ENCODE results near the gene OR10R2. TPM values are rescaled to one million over a fixed set of nuclear protein-coding genes. Genes with fewer than 3 reads are reported as not detected.
A peak's percentile ranks its signal among the peaks of the same experiment; 100 is the strongest.

Gene OR10R2
- total RNA-seq, 1 experiment from 2014 or later: not detected

- Histone ChIP-seq H3K27me3 (no peaks in the 10 kb centered on the region), H3K4me1 (no peaks in the 10 kb centered on the region), H3K27ac (no peak overlapping the region), H3K4me3 (no peak overlapping the region), H3K9me3 (replicated peaks) (no peaks in the 10 kb centered on the region), H3K36me3 (no peaks in the 10 kb centered on the region)
- peak; percentile 31 to 60 for DNase-seq
Measured at GRCh38 chr1:158506369-158506987, 34.5 kb downstream of the OR10R2 start.

GRCh38 chr1:158507511-158507910 is 35.5 kb downstream of the OR10R2 start:
- no peak for DNase-seq
- Histone ChIP-seq H3K27me3 (no peaks in the 10 kb centered on the region), H3K4me3 (no peak overlapping the region), H3K4me1 (no peaks in the 10 kb centered on the region), H3K9me3 (replicated peaks) (no peaks in the 10 kb centered on the region), H3K36me3 (no peaks in the 10 kb centered on the region), H3K27ac (no peak overlapping the region)

DNA sequence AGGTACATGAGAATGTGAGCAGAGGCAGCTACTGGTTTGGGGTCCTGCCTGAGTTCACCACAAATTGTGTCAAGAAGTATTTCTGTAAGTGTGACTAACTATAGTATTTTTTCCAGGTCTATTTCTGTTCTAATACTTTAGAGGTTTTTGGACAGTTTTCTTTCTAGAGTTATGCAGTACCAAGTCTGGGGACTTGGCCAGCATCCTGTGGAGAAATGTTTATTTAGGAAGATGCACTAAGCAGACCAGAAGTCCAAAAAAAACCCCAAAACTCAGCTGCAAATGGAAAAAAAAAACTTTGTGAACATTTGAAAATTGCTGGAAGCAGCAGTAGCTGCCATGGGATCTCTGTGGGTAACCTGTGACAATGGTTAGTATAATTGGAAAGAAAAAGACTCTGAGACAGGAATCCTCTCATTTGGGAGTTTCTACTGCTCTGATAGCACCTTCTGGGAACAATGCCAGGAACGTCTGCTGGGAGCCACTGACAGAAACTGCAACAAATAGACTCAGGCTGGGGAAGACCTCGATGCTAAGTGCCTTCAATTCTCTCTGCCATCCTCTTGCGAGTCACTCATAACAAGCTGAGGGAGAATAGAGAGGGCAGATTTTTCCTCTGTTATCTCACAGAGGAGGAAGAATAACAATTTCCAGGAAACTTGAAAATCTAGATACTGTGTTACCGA is 37.6 kb downstream of the OR10R2 start:
- Histone ChIP-seq H3K36me3 (no peaks in the 10 kb centered on the region), H3K27ac (no peak overlapping the region), H3K4me3 (no peak overlapping the region), H3K9me3 (replicated peaks) (no peaks in the 10 kb centered on the region), H3K4me1 (no peaks in the 10 kb centered on the region), H3K27me3 (no peaks in the 10 kb centered on the region)
- peak in 1 of 2 experiments; percentile 21 for DNase-seq

DNA sequence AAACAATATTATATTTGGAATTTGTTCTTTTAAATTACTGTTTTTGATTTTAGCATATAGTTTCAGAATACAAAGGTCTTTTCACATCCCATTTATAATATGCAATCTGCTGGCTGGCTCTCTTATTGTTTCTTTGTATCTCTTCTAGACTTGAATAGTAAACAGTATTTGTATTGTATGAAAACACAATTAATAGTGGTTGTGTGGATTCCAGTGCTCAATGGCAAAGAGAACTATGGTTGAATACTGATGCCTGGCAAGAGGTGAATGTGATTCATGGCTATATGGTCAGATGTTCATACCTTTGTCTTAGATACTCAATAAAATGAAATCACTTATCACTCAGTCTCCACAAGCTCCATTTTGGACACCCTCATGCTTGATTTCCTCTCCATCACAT is 44.9 kb downstream of the OR10R2 start:
- Histone ChIP-seq H3K4me3 (no peak overlapping the region), H3K36me3 (no peaks in the 10 kb centered on the region), H3K4me1 (no peaks in the 10 kb centered on the region), H3K27ac (no peak overlapping the region), H3K9me3 (replicated peaks) (no peaks in the 10 kb centered on the region), H3K27me3 (no peaks in the 10 kb centered on the region)
- no peak for DNase-seq

DNA sequence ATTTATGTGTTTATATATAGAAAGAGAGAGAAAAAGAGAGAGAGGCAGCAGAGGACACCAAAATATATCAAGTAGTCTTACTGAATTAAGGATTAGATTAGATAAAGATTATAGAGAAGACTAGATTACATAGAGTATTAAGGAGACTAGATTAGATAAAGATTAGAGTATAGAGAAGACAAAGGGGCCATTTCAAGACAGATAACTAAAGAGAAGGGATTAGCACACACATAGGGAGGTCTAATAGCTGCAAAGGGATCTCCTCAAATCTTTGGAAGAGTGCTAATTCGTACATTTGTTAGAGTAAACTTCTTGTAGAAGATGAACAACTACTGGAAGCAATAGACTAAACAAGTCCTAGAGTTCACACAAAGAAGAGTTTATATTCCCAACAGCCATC is 48.0 kb downstream of the OR10R2 start:
- no peaks in the 10 kb centered on the region for H3K36me3 ChIP-seq
- no peak for DNase-seq
- no peaks in the 10 kb centered on the region for H3K9me3 ChIP-seq (replicated peaks)
- no peaks in the 10 kb centered on the region for H3K4me1 ChIP-seq
- H3K27ac ChIP-seq: no peak overlapping the region
- H3K27me3 ChIP-seq: no peaks in the 10 kb centered on the region
- H3K4me3 ChIP-seq: no peak overlapping the region

- no peaks in the 10 kb centered on the region for H3K9me3 ChIP-seq (replicated peaks)
Measured at GRCh38 chr1:158520955-158521665, 49.1 kb downstream of the OR10R2 start.

GRCh38 chr1:158521666-158522058 is 49.6 kb downstream of the OR10R2 start:
- DNase-seq: no peak
- Histone ChIP-seq H3K27ac (no peak overlapping the region), H3K27me3 (no peaks in the 10 kb centered on the region), H3K9me3 (replicated peaks) (no peaks in the 10 kb centered on the region), H3K36me3 (no peaks in the 10 kb centered on the region), H3K4me1 (no peaks in the 10 kb centered on the region), H3K4me3 (no peak overlapping the region)

More at GRCh38 chr1:158520955-158521665, 49.1 kb downstream of the OR10R2 start:
- DNase-seq: no peak
- Histone ChIP-seq H3K27ac (no peak overlapping the region), H3K27me3 (no peaks in the 10 kb centered on the region), H3K4me1 (no peaks in the 10 kb centered on the region), H3K36me3 (no peaks in the 10 kb centered on the region), H3K4me3 (no peak overlapping the region)

DNA sequence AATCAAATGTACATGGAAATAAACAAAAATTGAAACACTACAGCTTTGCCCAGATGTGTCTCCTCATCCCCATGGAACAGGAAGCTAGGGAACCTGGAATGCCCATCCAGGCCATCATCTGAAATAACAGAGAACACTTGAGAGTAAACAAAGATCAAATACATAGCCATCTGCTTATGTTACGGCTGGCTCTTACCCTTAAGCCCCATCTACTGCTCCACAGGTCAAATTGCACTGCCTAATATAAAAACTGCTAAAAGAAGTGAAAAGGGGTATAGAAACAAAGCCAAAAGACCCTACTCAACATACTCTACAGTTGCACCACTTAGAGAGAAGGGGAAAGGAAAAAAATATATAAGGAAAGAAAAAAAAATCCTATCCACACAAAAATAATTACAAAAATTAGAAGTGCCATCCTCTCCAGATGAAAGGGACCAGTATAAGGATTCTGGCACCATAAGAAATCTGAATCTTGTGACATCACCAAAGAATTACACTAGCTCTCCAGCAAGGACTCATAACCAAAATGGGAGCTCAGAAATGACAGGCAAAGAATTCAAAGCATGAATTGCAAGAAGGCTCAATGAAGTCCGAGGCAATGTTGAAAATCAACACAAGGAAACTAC is 55.3 kb downstream of the OR10R2 start:
- DNase-seq: no peak
- Histone ChIP-seq H3K27me3 (no peaks in the 10 kb centered on the region), H3K4me3 (no peak overlapping the region), H3K9me3 (replicated peaks) (no peaks in the 10 kb centered on the region), H3K27ac (no peak overlapping the region), H3K36me3 (no peaks in the 10 kb centered on the region), H3K4me1 (no peaks in the 10 kb centered on the region)

Other genes starting within 250 kb of the OR10R2 start
- not detected in 2 replicates for gene CD1A, start 217.8 kb upstream of the OR10R2 start, total RNA-seq (2014; rRNA removed; shearing (Covaris generic))
- gene CD1C, start 182.3 kb upstream of the OR10R2 start, total RNA-seq (2014; rRNA removed; shearing (Covaris generic)): not detected in 2 replicates
- 0.13 TPM in 1 of 2 replicates, not detected in the other for gene CD1B, start 140.7 kb upstream of the OR10R2 start, total RNA-seq (2014; rRNA removed; shearing (Covaris generic))
- gene CD1E, start 118.3 kb upstream of the OR10R2 start, total RNA-seq (2014; rRNA removed; shearing (Covaris generic)): 0.10 and 0.34 TPM in 2 replicates
- gene OR10T2, start 72.8 kb upstream of the OR10R2 start, total RNA-seq (2014; rRNA removed; shearing (Covaris generic)): not detected in 2 replicates
- gene OR10K2, start 46.0 kb upstream of the OR10R2 start, total RNA-seq (2014; rRNA removed; shearing (Covaris generic)): not detected in 2 replicates
- gene OR10K1, start 10.4 kb upstream of the OR10R2 start, total RNA-seq (2014; rRNA removed; shearing (Covaris generic)): not detected in 2 replicates
- not detected in 2 replicates for gene OR6Y1, start 82.2 kb downstream of the OR10R2 start, total RNA-seq (2014; rRNA removed; shearing (Covaris generic))
- not detected in 2 replicates for gene OR6P1, start 98.4 kb downstream of the OR10R2 start, total RNA-seq (2014; rRNA removed; shearing (Covaris generic))
- gene OR10X1, start 107.7 kb downstream of the OR10R2 start, total RNA-seq (2014; rRNA removed; shearing (Covaris generic)): not detected in 2 replicates
- not detected in 2 replicates for gene OR10Z1, start 133.0 kb downstream of the OR10R2 start, total RNA-seq (2014; rRNA removed; shearing (Covaris generic))
- not detected in 2 replicates for gene SPTA1, start 214.5 kb downstream of the OR10R2 start, total RNA-seq (2014; rRNA removed; shearing (Covaris generic))
- not detected in 2 replicates for gene OR6K2, start 228.4 kb downstream of the OR10R2 start, total RNA-seq (2014; rRNA removed; shearing (Covaris generic))
- gene OR6K3, start 248.5 kb downstream of the OR10R2 start, total RNA-seq (2014; rRNA removed; shearing (Covaris generic)): not detected in 2 replicates

Data from SJCRH30 (cell line).